Body of pancreas (tissue), 4 donors: ENCODE measurements around the gene PARK7.

Source experiments
- POLR2A ChIP-seq, 3 donors: fragments of 450-650 bp; IDR thresholded peaks; one replicate each; pipeline ENCODE4 v1.6.1; 2016; ENCODE audit warnings: antibody characterized with exemption in 3 of 3, mild to moderate bottlenecking in 2 of 3
- TF ChIP-seq, protein P1 (sequence below), 7 experiments: fragments of 450-650 bp in 4 of 7; fragments of 200-600 bp in 3 of 7; sonication (generic) in 3 of 7; IDR thresholded peaks; one replicate each; pipeline ENCODE4 v1.5.1; 2016 to 2019; ENCODE audit warnings: antibody characterized with exemption in 7 of 7

DNA sequence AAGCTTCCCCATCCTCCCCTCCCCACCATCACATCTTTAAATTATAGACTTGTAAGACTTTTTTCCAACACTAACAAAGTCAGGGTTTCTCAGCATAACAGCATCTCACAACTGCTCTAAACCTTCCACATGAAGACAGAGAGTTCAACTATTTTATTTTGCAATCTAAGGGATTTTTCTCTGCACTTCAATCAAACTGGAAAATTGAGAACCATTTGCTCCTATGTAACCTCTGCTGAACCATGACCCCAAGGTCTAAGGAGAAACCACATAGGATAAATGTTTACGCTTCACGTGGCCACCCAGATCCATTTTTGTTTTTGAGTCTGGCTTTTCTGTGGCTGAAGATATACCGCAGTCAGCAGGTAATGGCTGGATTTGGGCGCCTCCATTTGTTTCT is 51.4 kb downstream of the PARK7 start:
- TF ChIP-seq, protein P1, sequence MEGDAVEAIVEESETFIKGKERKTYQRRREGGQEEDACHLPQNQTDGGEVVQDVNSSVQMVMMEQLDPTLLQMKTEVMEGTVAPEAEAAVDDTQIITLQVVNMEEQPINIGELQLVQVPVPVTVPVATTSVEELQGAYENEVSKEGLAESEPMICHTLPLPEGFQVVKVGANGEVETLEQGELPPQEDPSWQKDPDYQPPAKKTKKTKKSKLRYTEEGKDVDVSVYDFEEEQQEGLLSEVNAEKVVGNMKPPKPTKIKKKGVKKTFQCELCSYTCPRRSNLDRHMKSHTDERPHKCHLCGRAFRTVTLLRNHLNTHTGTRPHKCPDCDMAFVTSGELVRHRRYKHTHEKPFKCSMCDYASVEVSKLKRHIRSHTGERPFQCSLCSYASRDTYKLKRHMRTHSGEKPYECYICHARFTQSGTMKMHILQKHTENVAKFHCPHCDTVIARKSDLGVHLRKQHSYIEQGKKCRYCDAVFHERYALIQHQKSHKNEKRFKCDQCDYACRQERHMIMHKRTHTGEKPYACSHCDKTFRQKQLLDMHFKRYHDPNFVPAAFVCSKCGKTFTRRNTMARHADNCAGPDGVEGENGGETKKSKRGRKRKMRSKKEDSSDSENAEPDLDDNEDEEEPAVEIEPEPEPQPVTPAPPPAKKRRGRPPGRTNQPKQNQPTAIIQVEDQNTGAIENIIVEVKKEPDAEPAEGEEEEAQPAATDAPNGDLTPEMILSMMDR (IDR thresholded peaks at IDR 0.05) = no peak
- no peak for TF ChIP-seq POLR2A (IDR thresholded peaks at IDR 0.05)
